DOHH2 (cell line): ENCODE data around the gene GSC.

Experiments
- H3F3A ChIP-seq: fragments of 200-600 bp; sonication (generic), shearing (Covaris generic); 2 replicates; pipeline ENCODE4 v1.6.0; 2016; ENCODE audit warnings: antibody characterized with exemption, mild to moderate bottlenecking; ENCODE audit not compliant: control insufficient read depth, insufficient read depth
- H3K27ac ChIP-seq: fragments of 200-600 bp; sonication (generic); 2 replicates; pipeline ENCODE4 v1.5.1; 2014; ENCODE audit warnings: low read depth, mild to moderate bottlenecking, low read length, moderate library complexity
- H3K27me3 ChIP-seq: fragments of 200-600 bp; sonication (generic); 2 replicates; pipeline ENCODE4 v1.6.1; 2014; ENCODE audit warnings: mild to moderate bottlenecking, low read length, mixed read lengths; ENCODE audit not compliant: control insufficient read depth
- H3K36me3 ChIP-seq: fragments of 200-600 bp; sonication (generic); 2 replicates; pipeline ENCODE4 v1.6.1; 2014; ENCODE audit warnings: mild to moderate bottlenecking, low read length, moderate library complexity, mixed read lengths; ENCODE audit not compliant: control insufficient read depth
- H3K4me1 ChIP-seq: fragments of 200-600 bp; sonication (generic); 2 replicates; pipeline ENCODE4 v1.6.1; 2014; ENCODE audit warnings: mild to moderate bottlenecking, low read length, mixed read lengths; ENCODE audit not compliant: control insufficient read depth
- H3K4me2 ChIP-seq: fragments of 200-600 bp; sonication (generic); 2 replicates; pipeline ENCODE4 v1.6.0; 2014; ENCODE audit warnings: mild to moderate bottlenecking, low read length, moderate library complexity
- H3K4me3 ChIP-seq: fragments of 200-600 bp; sonication (generic); 2 replicates; pipeline ENCODE4 v1.5.1; 2014; ENCODE audit warnings: mild to moderate bottlenecking, low read length, mixed read lengths
- H3K79me2 ChIP-seq: fragments of 200-600 bp; sonication (generic); 2 replicates; pipeline ENCODE4 v1.6.1; 2014; ENCODE audit warnings: mild to moderate bottlenecking, low read length, mixed read lengths; ENCODE audit not compliant: control insufficient read depth
- H3K9me2 ChIP-seq: fragments of 200-600 bp; sonication (generic); replicated peaks from 2 replicates; pipeline ENCODE4 v1.6.1; 2014; ENCODE audit warnings: mild to moderate bottlenecking, low read length, mixed read lengths; ENCODE audit not compliant: control insufficient read depth
- H3K9me3 ChIP-seq: fragments of 200-600 bp; sonication (generic); 2 replicates; pipeline ENCODE4 v1.6.1; 2014; ENCODE audit warnings: antibody characterized with exemption, low read length, mixed read lengths; ENCODE audit not compliant: control insufficient read depth, insufficient read depth
- H4K20me1 ChIP-seq: fragments of 200-600 bp; sonication (generic); 2 replicates; pipeline ENCODE4 v1.6.0; 2014; ENCODE audit warnings: low read depth, mild to moderate bottlenecking, antibody characterized with exemption, low read length, moderate library complexity; ENCODE audit not compliant: control insufficient read depth, insufficient read depth
- EZH2phosphoT487 ChIP-seq: fragments of 200-600 bp; sonication (generic); IDR thresholded peaks from 2 replicates; pipeline ENCODE4 v1.6.1; 2017; ENCODE audit warnings: borderline replicate concordance, mild to moderate bottlenecking, antibody characterized with exemption, low read length, moderate library complexity, mixed read lengths
- TF ChIP-seq, protein P1 (sequence below): fragments of 200-600 bp; sonication (generic); IDR thresholded peaks from one replicate; pipeline ENCODE4 v1.5.1; 2014; ENCODE audit warnings: antibody characterized with exemption, mild to moderate bottlenecking, low read depth, low read length; ENCODE audit not compliant: poor library complexity, severe bottlenecking

GSC gene

DNA sequence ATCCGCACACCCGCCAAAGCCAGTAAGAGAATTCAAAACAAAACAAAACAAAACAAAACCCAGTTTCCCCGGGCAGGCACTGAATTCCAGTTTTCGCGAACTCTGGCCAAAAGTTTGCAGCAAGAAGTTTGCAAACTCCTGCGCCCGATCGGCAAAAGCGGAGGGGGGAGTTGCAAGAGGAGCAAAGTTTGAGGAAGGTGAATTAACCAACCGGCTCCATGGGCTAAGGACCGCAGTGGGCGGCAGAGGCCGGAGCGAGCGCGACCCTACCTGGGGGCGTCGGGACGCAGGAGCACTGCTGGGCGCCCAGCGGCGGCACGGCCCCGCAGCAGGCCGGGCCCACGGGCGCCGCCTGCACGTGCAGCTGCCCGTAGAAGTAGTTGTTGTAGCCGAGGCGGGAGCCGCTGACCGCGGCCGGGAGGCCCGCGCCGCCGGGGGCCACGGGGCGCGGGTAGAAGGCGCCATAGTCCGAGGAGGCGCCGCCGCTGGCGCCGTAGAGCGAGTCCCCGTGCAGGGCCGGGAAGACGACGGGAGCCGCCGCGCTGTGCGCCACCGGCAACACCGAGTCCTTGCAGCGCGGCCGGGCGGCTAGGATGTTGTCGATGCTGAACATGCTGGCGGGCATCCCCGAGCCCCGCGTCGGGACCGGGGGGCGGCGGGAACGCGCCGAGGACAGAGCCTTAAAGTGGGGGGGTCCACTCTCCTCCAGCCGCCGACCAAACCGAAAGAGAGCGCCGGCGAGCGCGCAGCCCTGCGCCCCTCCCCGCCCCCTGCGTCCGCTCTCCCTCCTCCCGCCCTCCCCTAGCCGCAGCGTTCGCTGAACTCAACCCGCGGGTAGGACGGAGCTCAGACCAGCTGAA lies at the start of gene GSC:
GSC (minus strand) TSS at position 723 of the 860 bp plus-strand sequence; CDS start at position 625, 98 bp downstream.
- Histone ChIP-seq H3F3A (no peaks in the 10 kb centered on the region), H3K9me3 (no peaks in the 10 kb centered on the region), H3K4me3 (no peak within 1 kb of the TSS), H3K36me3 (no peaks in the 10 kb centered on the region), H4K20me1 (no peaks in the 10 kb centered on the region), H3K4me2 (no peak within 1 kb of the TSS), H3K79me2 (no peaks in the 10 kb centered on the region), H3K27ac (no peak within 1 kb of the TSS), H3K4me1 (no peaks in the 10 kb centered on the region), H3K9me2 (no peaks in the 10 kb centered on the region), H3K27me3 (peaks cover 27% of the 10 kb centered on the region)
- TF ChIP-seq, protein P1, sequence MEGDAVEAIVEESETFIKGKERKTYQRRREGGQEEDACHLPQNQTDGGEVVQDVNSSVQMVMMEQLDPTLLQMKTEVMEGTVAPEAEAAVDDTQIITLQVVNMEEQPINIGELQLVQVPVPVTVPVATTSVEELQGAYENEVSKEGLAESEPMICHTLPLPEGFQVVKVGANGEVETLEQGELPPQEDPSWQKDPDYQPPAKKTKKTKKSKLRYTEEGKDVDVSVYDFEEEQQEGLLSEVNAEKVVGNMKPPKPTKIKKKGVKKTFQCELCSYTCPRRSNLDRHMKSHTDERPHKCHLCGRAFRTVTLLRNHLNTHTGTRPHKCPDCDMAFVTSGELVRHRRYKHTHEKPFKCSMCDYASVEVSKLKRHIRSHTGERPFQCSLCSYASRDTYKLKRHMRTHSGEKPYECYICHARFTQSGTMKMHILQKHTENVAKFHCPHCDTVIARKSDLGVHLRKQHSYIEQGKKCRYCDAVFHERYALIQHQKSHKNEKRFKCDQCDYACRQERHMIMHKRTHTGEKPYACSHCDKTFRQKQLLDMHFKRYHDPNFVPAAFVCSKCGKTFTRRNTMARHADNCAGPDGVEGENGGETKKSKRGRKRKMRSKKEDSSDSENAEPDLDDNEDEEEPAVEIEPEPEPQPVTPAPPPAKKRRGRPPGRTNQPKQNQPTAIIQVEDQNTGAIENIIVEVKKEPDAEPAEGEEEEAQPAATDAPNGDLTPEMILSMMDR = no peak
- TF ChIP-seq EZH2phosphoT487 = no peak

DNA sequence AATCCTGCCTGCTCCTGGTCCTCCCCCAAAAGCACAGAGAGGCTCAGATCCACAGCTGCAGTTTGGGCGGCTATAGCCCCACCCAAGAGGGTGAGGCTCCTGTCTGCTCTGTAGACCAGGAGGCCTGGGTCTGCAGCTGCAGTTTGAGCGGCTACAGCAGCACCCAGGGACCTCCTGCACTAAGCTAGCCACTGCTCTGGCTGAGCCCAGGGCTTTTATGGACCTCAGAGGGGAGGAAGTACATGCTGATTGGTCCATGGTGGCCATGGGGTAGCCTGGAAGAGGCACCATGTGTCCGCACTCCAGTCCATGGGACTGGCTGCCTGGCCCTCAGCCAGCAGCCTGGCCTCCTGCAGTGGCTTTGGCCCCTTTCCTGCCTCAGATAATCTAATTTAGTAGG lies 49.6 kb upstream of the GSC start:
- Histone ChIP-seq H3K27me3 (no peaks in the 10 kb centered on the region), H3K4me3 (no peak overlapping the region), H3K9me3 (peaks cover 3% of the 10 kb centered on the region; the same call in 1 of the 2 replicates), H4K20me1 (no peaks in the 10 kb centered on the region), H3K4me2 (no peak overlapping the region), H3K9me2 (no peaks in the 10 kb centered on the region), H3K36me3 (no peaks in the 10 kb centered on the region), H3K27ac (no peak overlapping the region), H3K79me2 (no peaks in the 10 kb centered on the region), H3K4me1 (no peaks in the 10 kb centered on the region), H3F3A (no peaks in the 10 kb centered on the region)
- TF ChIP-seq, protein P1 = no peak
- no peak for TF ChIP-seq EZH2phosphoT487

DNA sequence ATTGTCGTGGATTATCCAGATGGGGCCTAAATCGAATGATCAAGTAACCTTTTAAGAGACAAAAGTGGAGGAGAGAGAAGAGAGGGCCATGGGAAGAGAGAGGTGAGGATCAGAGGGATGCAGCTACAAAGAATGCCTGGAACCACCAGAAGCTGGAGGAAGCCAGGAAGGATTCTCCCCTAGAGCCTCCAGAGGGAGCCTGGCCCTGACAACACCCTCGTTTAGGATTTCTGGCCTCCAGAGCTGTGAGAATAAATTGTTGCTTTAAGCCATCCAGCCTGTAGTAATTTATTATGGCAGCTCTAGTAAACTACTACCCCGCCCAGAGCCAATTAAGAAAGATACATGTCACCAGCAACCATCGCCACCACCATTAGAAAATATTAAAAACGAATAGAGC lies 46.2 kb upstream of the GSC start:
- H3K79me2 ChIP-seq = no peaks in the 10 kb centered on the region
- H3K4me1 ChIP-seq = no peaks in the 10 kb centered on the region
- H3K27ac ChIP-seq = no peak overlapping the region
- H3K4me2 ChIP-seq = no peak overlapping the region
- no peaks in the 10 kb centered on the region for H3K36me3 ChIP-seq
- H3F3A ChIP-seq = no peaks in the 10 kb centered on the region
- H3K9me3 ChIP-seq = peaks cover 3% of the 10 kb centered on the region; the same call in 1 of the 2 replicates
- TF ChIP-seq, protein P1 = no peak
- TF ChIP-seq EZH2phosphoT487 = no peak
- H3K4me3 ChIP-seq = no peak overlapping the region
- no peaks in the 10 kb centered on the region for H3K27me3 ChIP-seq
- no peaks in the 10 kb centered on the region; the same call in 1 of the 2 replicates for H4K20me1 ChIP-seq
- H3K9me2 ChIP-seq = no peaks in the 10 kb centered on the region
